ENCODE data around the gene P4HA3. TPM values are rescaled to one million over a fixed set of nuclear protein-coding genes. Genes with fewer than 3 reads are reported as not detected.
"Not testable (repeated sequence)": the region's sequence is repeated elsewhere in the genome, so short reads cannot be mapped to it uniquely, and the experiment has no call there.

P4HA3 gene
- total and polyA plus RNA-seq, 2 experiments from 2014 or later, result 0.27 TPM; not detected in 1

DNA sequence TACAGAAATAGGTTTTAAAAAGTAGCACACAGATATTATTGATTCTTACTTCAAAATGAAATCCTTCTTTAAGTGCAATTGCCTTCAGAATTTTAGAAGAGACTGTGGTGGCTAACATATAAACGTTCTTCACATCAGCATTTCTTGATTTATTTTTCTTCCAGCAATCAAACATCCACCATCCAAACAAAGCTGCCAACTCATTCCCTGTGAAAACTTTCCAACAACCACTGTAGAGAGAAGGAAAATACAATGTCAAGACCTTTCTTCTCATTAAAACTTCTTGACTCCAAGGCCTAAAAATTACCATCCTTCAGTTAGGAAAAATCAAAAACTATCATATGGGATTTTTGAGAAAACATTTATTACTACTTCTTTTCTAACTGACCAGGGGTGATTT lies 34.0 kb upstream of the P4HA3 start:
- DNase-seq (ENCODE audit: low read depth in 1 of 2, low spot score in 1 of 2), result no peak
- Histone ChIP-seq H3K4me3 (no peak overlapping the region), H3K27ac (no peak overlapping the region), H3K4me1 (ENCODE audit: low read depth) (no peaks in the 10 kb centered on the region), H3K36me3 (peaks cover 6% of the 10 kb centered on the region), H3K27me3 (no peaks in the 10 kb centered on the region), H3K9me3 (ENCODE audit: low read depth) (no peaks in the 10 kb centered on the region)
- TF ChIP-seq, protein P1, sequence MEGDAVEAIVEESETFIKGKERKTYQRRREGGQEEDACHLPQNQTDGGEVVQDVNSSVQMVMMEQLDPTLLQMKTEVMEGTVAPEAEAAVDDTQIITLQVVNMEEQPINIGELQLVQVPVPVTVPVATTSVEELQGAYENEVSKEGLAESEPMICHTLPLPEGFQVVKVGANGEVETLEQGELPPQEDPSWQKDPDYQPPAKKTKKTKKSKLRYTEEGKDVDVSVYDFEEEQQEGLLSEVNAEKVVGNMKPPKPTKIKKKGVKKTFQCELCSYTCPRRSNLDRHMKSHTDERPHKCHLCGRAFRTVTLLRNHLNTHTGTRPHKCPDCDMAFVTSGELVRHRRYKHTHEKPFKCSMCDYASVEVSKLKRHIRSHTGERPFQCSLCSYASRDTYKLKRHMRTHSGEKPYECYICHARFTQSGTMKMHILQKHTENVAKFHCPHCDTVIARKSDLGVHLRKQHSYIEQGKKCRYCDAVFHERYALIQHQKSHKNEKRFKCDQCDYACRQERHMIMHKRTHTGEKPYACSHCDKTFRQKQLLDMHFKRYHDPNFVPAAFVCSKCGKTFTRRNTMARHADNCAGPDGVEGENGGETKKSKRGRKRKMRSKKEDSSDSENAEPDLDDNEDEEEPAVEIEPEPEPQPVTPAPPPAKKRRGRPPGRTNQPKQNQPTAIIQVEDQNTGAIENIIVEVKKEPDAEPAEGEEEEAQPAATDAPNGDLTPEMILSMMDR (IDR thresholded peaks at IDR 0.05; ENCODE audit: low read depth, low read length), result no peak

DNA sequence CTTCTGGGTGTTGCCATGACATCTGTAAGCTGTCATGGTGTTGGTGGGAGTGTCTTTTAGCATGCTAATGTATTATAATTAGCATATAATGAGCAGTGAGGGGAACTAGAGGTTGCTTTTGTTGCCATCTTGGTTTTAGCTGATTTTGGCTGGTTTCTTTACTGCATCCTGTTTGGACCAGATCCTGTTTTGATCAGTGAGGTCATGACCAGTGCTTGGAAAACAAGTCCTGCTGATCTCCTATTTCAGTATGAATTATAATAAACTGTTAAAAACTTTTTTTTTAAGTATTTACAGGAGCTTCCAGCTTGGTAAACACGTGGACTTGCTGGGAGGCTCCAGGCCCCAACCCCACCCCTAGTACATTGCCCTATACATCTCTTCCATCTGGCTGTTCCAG lies 30.5 kb upstream of the P4HA3 start:
- Histone ChIP-seq H3K4me1 (ENCODE audit: low read depth) (no peaks in the 10 kb centered on the region), H3K27me3 (no peaks in the 10 kb centered on the region), H3K4me3 (no peak overlapping the region), H3K27ac (no peak overlapping the region), H3K36me3 (peaks cover 12% of the 10 kb centered on the region), H3K9me3 (ENCODE audit: low read depth) (no peaks in the 10 kb centered on the region)
- no peak for DNase-seq (ENCODE audit: low read depth in 1 of 2, low spot score in 1 of 2)
- TF ChIP-seq, protein P1 (IDR thresholded peaks at IDR 0.05; ENCODE audit: low read depth, low read length), result no peak

DNA sequence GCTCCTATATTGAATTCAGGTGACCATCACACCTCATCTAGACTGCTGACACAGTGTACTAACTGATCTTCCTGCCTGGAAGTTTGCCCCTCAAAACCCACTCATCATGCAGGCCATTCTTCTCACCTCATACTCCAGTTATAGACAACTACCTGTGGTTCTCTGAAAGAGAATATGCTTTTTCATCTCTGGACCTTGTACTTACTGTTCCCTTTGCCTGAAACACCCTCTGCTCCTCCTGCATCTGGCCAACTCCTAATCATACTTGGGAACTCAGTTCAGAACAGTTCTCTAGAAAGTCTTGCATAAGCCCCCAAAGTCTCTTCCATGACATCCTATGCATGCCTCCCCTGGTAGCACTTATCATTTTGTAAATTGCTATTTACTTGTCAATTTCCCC lies 28.2 kb upstream of the P4HA3 start:
- no peaks in the 10 kb centered on the region for H3K27me3 ChIP-seq
- H3K27ac ChIP-seq, result no peak overlapping the region
- H3K4me3 ChIP-seq, result no peak overlapping the region
- DNase-seq (ENCODE audit: low read depth in 1 of 2, low spot score in 1 of 2), result no peak
- no peaks in the 10 kb centered on the region for H3K4me1 ChIP-seq (ENCODE audit: low read depth)
- peaks cover 12% of the 10 kb centered on the region for H3K36me3 ChIP-seq
- no peaks in the 10 kb centered on the region for H3K9me3 ChIP-seq (ENCODE audit: low read depth)
- TF ChIP-seq, protein P1 (IDR thresholded peaks at IDR 0.05; ENCODE audit: low read depth, low read length), result no peak

DNA sequence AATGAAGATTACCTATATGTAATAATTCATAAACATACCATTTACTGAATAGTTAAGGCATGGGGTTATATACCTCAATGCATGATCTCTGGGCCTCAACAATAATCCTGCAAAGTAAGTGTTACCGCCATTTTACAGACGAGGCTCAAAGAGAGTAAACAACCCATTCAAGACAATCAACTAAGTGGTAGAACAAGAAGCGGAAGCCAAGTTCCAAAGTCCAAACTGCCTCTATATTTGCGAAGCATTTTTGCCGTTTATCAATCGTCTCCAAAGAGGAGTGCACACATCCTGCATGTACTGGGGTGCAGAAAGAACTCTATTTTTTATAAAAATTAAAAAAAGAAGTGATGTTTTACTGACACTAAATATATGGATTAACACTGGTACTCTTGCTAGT lies 27.5 kb upstream of the P4HA3 start:
- Histone ChIP-seq H3K4me1 (ENCODE audit: low read depth) (no peaks in the 10 kb centered on the region), H3K36me3 (peaks cover 12% of the 10 kb centered on the region), H3K27ac (no peak overlapping the region), H3K27me3 (no peaks in the 10 kb centered on the region), H3K4me3 (no peak overlapping the region), H3K9me3 (ENCODE audit: low read depth) (no peaks in the 10 kb centered on the region)
- no peak for DNase-seq (ENCODE audit: low read depth in 1 of 2, low spot score in 1 of 2)
- TF ChIP-seq, protein P1 (IDR thresholded peaks at IDR 0.05; ENCODE audit: low read depth, low read length), result no peak

DNA sequence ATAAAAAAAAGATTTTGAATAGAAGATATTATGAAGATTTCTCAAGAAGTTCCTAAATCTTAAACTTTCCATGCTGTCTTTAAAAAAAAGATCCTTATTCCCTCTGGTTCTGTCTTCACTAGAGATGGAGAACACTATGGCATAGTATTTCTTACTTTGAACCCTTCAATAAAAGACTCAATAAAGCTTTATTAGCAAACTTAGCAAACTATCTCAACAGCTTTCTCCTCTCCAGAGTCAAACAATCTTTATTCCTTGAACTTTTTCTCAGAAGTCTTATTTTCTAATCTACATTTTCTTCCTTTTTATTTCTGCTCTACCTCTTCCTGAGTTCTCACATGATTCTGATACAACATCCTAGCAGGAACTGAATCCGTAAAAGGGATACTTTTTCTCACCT lies 21.8 kb upstream of the P4HA3 start:
- no peak overlapping the region for H3K4me3 ChIP-seq
- H3K36me3 ChIP-seq, result peaks cover 6% of the 10 kb centered on the region
- TF ChIP-seq, protein P1 (IDR thresholded peaks at IDR 0.05; ENCODE audit: low read depth, low read length), result no peak
- no peaks in the 10 kb centered on the region for H3K4me1 ChIP-seq (ENCODE audit: low read depth)
- no peak for DNase-seq (ENCODE audit: low read depth in 1 of 2, low spot score in 1 of 2)
- no peaks in the 10 kb centered on the region for H3K9me3 ChIP-seq (ENCODE audit: low read depth)
- H3K27me3 ChIP-seq, result no peaks in the 10 kb centered on the region
- H3K27ac ChIP-seq, result no peak overlapping the region

DNA sequence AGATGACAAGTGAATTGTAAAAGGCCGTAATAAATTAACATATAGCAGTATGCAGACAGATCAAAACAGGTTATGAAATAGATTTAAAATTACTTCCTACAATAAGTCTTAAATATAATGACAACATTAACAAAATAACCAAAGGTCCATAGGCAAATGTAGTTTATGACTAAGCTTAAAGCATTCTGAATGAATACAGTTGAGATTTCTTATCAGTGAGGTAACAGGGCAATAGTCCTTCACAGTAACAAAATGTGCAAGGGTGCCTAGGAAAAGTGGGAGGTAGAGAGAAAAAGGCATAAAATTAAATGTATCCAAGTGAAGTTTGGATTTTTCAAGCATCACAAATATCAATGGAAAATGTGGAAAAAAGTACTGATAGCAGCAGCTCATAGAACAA lies 20.9 kb upstream of the P4HA3 start:
- no peak overlapping the region for H3K27ac ChIP-seq
- TF ChIP-seq, protein P1 (IDR thresholded peaks at IDR 0.05; ENCODE audit: low read depth, low read length), result no peak
- H3K4me3 ChIP-seq, result no peak overlapping the region
- DNase-seq (ENCODE audit: low read depth in 1 of 2, low spot score in 1 of 2), result no peak
- H3K27me3 ChIP-seq, result no peaks in the 10 kb centered on the region
- no peaks in the 10 kb centered on the region for H3K9me3 ChIP-seq (ENCODE audit: low read depth)
- H3K4me1 ChIP-seq (ENCODE audit: low read depth), result no peaks in the 10 kb centered on the region
- H3K36me3 ChIP-seq, result no peaks in the 10 kb centered on the region

DNA sequence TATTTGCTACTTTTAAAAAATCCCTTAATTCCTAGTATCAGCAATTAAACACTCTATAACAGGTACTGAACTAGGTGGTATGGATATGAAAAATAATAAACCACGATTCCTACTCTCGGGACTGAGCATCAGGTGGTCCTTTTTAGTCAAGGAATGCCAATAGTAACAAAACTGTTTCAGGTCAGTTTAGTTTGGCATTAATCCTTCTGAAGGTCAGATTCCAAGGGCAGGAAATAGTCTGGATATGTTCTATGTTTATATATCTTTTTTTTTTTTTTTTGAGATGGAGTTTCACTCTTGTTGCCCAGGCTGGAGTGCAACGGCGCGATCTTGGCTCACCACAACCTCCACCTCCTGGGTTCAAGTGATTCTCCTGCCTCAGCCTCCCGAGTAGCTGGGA lies 19.6 kb upstream of the P4HA3 start:
- H3K27ac ChIP-seq; H3K9me3 ChIP-seq (ENCODE audit: low read depth); DNase-seq (ENCODE audit: low read depth in 1 of 2, low spot score in 1 of 2); H3K36me3 ChIP-seq; H3K4me1 ChIP-seq (ENCODE audit: low read depth); H3K4me3 ChIP-seq; H3K27me3 ChIP-seq: not testable (repeated sequence)
